Measurements from ENCODE around the gene MRGPRF. TPM values are rescaled to one million over a fixed set of nuclear protein-coding genes. Genes with fewer than 3 reads are reported as not detected.
A peak's percentile ranks its signal among the peaks of the same experiment; 100 is the strongest.

The MRGPRF gene
- total and polyA plus RNA-seq, 2 of the 8 experiments (the other 6 are each of a cell fraction or from before 2014, with no cell fraction given) = 7.5 to 11.0 TPM

- POLR2A ChIA-PET (ENCODE audit: partially characterized antibody) = no interaction called here
- 86% methylated on average over 29 of the region's 29 CpGs; no CpG with 5 or more reads in 1 of the 2 experiments for WGBS, 2 experiments (ENCODE audit: extremely low coverage in 1 of 2, insufficient coverage in 1 of 2, insufficient read length in 1 of 2, insufficient replicate concordance in 2 of 2, low coverage in 1 of 2, low lambda C conversion rate in 2 of 2, missing lambda C conversion rate in 1 of 2)
- no peak overlapping the region for H3K9ac ChIP-seq (replicated peaks in 1 of 4; ENCODE audit: extremely low read depth in 1 of 4, low read depth in 3 of 4, low read length in 3 of 4)
Measured at GRCh38 chr11:68968306-68969250, 44.5 kb downstream of the MRGPRF start.

More at GRCh38 chr11:68968306-68969250, 44.5 kb downstream of the MRGPRF start:
- no peak overlapping the region for H3K23ac ChIP-seq (ENCODE audit: insufficient read length)
- DNase-seq (ENCODE audit: low read depth in 1 of 2, low spot score in 2 of 2) = no peak
- no peaks in the 10 kb centered on the region; a peak in 1 of 4 replicates for H3K9me3 ChIP-seq (ENCODE audit: insufficient read depth in 2 of 2, low read depth in 1 of 2, low read length in 1 of 2)
- H3K56ac ChIP-seq (replicated peaks; ENCODE audit: insufficient read length, low read depth, low read length) = no peak overlapping the region
- no peaks in the 10 kb centered on the region for H3K23me2 ChIP-seq (ENCODE audit: low read depth, low read length)
- H2BK120ac ChIP-seq (replicated peaks; ENCODE audit: low read depth, low read length) = no peak overlapping the region
- no peaks in the 10 kb centered on the region for H3K4me1 ChIP-seq (replicated peaks in 1 of 4; ENCODE audit: control insufficient read depth in 3 of 4, insufficient read depth in 4 of 4, low read length in 3 of 4)
- H4K5ac ChIP-seq (ENCODE audit: insufficient read length, low read depth, low read length) = no peak overlapping the region
- peak; percentile 15 to 38; a peak in 2 of 4 replicates for TF ChIP-seq RAD21 (IDR thresholded peaks at IDR 0.05 in 1 of 2, conservative IDR thresholded peaks at IDR 0.05 in 1 of 2; ENCODE audit: low read depth in 2 of 2, low read length in 2 of 2)
- TF ChIP-seq, protein P1, sequence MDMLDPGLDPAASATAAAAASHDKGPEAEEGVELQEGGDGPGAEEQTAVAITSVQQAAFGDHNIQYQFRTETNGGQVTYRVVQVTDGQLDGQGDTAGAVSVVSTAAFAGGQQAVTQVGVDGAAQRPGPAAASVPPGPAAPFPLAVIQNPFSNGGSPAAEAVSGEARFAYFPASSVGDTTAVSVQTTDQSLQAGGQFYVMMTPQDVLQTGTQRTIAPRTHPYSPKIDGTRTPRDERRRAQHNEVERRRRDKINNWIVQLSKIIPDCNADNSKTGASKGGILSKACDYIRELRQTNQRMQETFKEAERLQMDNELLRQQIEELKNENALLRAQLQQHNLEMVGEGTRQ (IDR thresholded peaks at IDR 0.05; ENCODE audit: low read length) = no peak
- TF ChIP-seq HDAC6 (IDR thresholded peaks at IDR 0.05; ENCODE audit: low read depth, low read length) = no peak
- TF ChIP-seq SP2 (IDR thresholded peaks at IDR 0.05; ENCODE audit: low read length) = no peak
- no peak for TF ChIP-seq SP1 (IDR thresholded peaks at IDR 0.05; ENCODE audit: low read depth, low read length)
- no peak for TF ChIP-seq CHD1 (IDR thresholded peaks at IDR 0.05; ENCODE audit: low read depth, low read length)
- no peak for TF ChIP-seq CREB1 (IDR thresholded peaks at IDR 0.05)
- no peak overlapping the region for H4K91ac ChIP-seq (replicated peaks; ENCODE audit: insufficient read length, low read length)
- FAIRE-seq = no peak
- H3K27me3 ChIP-seq (replicated peaks in 1 of 4; ENCODE audit: control insufficient read depth in 3 of 4, extremely low read depth in 1 of 4, insufficient read depth in 3 of 4, low read length in 3 of 4) = no peaks in the 10 kb centered on the region; a peak in 1 of 7 replicates
- CTCF ChIA-PET (ENCODE audit: partially characterized antibody) = interaction anchor here (0.6 to 1.5 kb wide), 5 partner anchors 10 to 98 kb away, joined by 3 to 6 read pairs (median 3); no protein-coding TSS in a partner anchor
- no peak overlapping the region for H3K4ac ChIP-seq (replicated peaks; ENCODE audit: insufficient read length, low read depth, low read length)
- no peak overlapping the region for H3K27ac ChIP-seq (ENCODE audit: low read depth, low read length)
- no peak overlapping the region for H2BK15ac ChIP-seq (ENCODE audit: low read length)
- H3K79me1 ChIP-seq (ENCODE audit: low read depth, low read length) = no peaks in the 10 kb centered on the region
- H3K4me3 ChIP-seq (ENCODE audit: extremely low read depth in 1 of 4, insufficient read depth in 2 of 4, low read depth in 3 of 4, low read length in 4 of 4) = no peak overlapping the region
- no peak overlapping the region for H2AFZ ChIP-seq (ENCODE audit: low read length)
- peak overlapping the region; percentile 48; the same call in 1 of the 2 replicates for H4K8ac ChIP-seq (ENCODE audit: extremely low read depth, insufficient read depth, low read length)
- no peak overlapping the region for H2BK5ac ChIP-seq (ENCODE audit: low read depth, low read length)
- H3K14ac ChIP-seq (ENCODE audit: insufficient read length) = no peak overlapping the region
- no peaks in the 10 kb centered on the region for H3K79me2 ChIP-seq (ENCODE audit: control insufficient read depth in 1 of 2, insufficient read depth in 2 of 2, low read length in 2 of 2)
- no peak overlapping the region; the same call in 1 of the 2 replicates for H2BK20ac ChIP-seq (ENCODE audit: low read length)
- H4K20me1 ChIP-seq (replicated peaks in 1 of 2; ENCODE audit: control insufficient read depth in 1 of 2, insufficient read depth in 2 of 2, low read length in 2 of 2) = peaks cover 0 to 2% of the 10 kb centered on the region in 2 experiments
- no peak overlapping the region for H3K18ac ChIP-seq (ENCODE audit: extremely low read depth, low read length)
- H2AK5ac ChIP-seq (ENCODE audit: low read depth, low read length) = no peak overlapping the region
- H3K36me3 ChIP-seq (ENCODE audit: control insufficient read depth in 2 of 4, insufficient read depth in 4 of 4, low read length in 3 of 4) = no peaks in the 10 kb centered on the region
- no peak overlapping the region for H2BK12ac ChIP-seq (ENCODE audit: low read depth, low read length)
- no peak overlapping the region for H3K4me2 ChIP-seq (ENCODE audit: insufficient read depth in 1 of 2, low read depth in 2 of 2, low read length in 2 of 2)

Data from H1 (cell line).